NAMALWA (cell line): Measurements from ENCODE around the gene SUMF2.
A peak's percentile ranks its signal among the peaks of the same experiment; 100 is the strongest.
"Not testable (repeated sequence)": the region's sequence is repeated elsewhere in the genome, so short reads cannot be mapped to it uniquely, and the experiment has no call there.

Source experiments
- DNase-seq: peaks from one replicate; pipeline ENCODE4 v3.0.0-alpha.2; 2015; ENCODE audit warnings: low spot score

Gene SUMF2

GRCh38 chr7:56106108-56107073 lies 42.3 kb downstream of the SUMF2 start, which contains the start of gene CHCHD2:
TSS of gene CHCHD2 (minus strand) at chr7:56106476. CDS start at chr7:56106413, 63 bp downstream.
- DNase-seq: peak; percentile 100

DNA sequence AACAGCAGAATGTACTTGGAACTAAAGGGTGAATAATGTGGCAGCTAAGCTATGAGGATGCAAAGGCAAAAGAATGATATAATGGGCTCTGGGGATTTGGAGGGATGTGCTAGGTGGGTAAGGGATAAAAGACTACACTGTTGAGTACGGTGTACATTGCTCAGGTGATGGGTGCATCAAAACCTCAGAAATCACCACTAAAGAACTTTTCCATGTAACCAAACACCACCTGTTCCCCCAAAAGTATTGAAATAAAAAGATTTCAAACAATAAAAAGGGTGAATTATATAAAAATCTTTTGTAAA lies 43.8 kb downstream of the SUMF2 start:
- DNase-seq: no peak

DNA sequence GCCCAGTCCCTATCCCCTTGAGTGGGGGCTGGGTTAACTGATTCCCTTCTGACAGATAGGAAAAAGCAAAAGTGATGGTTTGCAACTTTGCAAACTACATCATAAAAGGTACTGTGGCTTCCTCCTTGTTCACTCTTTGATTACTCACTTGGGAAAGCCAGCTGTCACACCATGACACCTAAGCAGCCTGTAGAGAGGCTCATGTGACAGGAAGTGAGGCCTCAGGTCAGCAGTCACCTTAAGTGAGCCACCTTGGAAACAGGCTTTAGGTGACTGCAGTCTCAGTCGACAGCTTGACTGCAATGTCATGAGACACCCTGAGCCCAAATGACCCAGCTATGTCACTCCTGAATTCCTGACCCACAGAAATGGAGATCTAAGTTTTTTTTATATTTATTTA lies 46.5 kb downstream of the SUMF2 start:
- DNase-seq: no peak

DNA sequence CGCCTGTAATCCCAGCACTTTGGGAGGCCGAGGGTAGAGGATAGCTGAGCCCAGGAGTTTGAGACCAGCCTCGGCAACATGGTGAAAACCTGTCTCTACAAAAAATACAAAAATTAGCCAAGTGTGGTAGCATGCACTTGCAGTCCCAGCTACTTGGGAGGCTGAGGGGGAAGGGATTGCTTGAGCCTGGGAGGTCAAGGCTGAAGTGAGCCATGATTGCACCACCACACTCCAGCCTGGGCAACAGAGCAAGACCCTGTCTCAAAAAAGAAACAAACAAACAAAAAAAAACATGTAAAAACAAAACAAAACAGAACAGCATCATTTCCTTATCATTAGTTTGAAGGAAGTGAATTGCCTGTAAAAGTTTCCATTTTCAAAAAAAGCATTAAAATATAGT lies 48.2 kb downstream of the SUMF2 start:
- DNase-seq: not testable (repeated sequence)

GRCh38 chr7:56115852-56116538 lies 51.9 kb downstream of the SUMF2 start, which contains the start of gene NUPR2:
TSS of gene NUPR2 (minus strand) at chr7:56116417. CDS start at chr7:56116314, 103 bp downstream.
- no peak for DNase-seq

GRCh38 chr7:56121440-56121839 lies 57.4 kb downstream of the SUMF2 start:
- DNase-seq: no peak

DNA sequence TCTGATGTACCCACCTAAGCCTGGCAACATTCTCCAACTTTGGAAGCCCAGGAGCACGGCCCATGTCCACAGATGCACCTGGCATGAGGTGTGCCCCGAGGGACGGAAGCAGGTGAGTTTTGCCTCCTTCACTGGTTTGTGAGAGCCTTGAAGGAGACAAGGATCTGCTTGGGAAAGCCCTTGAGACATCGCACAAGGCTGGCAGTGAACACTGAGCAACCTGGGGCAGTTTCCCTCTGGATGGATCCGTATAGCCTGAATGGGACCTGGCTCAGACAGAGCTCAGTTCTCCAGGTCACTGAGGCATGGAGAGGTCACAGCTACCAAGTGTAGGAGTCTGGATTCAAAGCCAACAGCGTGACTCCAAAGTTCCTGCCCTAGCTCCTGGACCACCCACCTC lies 60.9 kb downstream of the SUMF2 start:
- DNase-seq: no peak

GRCh38 chr7:56125831-56126230 lies 61.7 kb downstream of the SUMF2 start:
- DNase-seq: no peak

DNA sequence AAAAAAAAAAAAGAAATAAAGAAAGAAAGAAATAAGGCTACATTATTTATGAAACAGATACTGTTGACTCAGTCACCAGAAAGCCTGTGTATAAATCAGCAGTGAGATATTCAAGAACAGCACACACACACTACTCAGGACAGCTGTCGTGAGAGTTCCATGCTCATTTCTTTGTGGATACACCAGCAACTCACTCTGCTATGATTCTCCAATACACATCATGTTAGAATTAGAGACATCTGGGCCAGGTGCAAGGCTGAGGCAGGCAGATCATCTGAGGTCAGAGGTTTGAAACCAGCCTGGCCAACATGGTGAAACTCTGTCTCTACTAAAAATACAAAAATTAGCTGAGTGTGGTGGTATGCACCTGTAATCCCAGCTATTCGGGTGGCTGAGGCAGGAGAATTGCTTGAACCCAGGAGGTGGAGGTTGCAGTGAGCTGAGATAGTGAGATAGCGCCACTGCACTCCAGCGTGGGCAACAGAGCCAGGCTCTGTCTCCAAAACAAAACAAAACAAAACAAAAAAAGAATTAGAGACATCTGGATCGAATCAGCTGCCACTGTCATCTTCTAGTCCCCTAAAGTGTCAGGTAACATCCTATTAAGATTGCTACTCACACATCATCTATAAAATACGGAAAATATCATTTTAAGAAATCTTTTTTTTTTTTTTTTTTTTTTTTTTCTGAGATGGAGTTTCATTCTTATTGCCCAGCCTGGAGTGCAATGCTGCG lies 63.3 kb downstream of the SUMF2 start:
- DNase-seq: peak; percentile 20
